ENCODE data around the gene NCOR2. TPM values are rescaled to one million over a fixed set of nuclear protein-coding genes. Genes with fewer than 3 reads are reported as not detected.

Gene NCOR2
- total RNA-seq, 3 donors from 2014 or later: 159 to 269 (median 161) TPM

- H3K4me3 ChIP-seq: no peak overlapping the region
- no peak for TF ChIP-seq CTCF (IDR thresholded peaks at IDR 0.05)
- DNase-seq: peak in 1 of 3 donors; percentile 47
- H3K9me3 ChIP-seq: no peaks in the 10 kb centered on the region
- no peaks in the 10 kb centered on the region for H3K36me3 ChIP-seq (ENCODE audit: low read depth)
- intact Hi-C loops (cut with DNase I, micrococcal nuclease): no loop called here
- H3K4me1 ChIP-seq (ENCODE audit: low read depth): peaks cover 34% of the 10 kb centered on the region
- no peak for ATAC-seq
Measured at GRCh38 chr12:124519746-124520145, 47.7 kb downstream of the NCOR2 start.

- no peak for TF ChIP-seq CTCF (IDR thresholded peaks at IDR 0.05)
- H3K9me3 ChIP-seq: no peaks in the 10 kb centered on the region
- no peaks in the 10 kb centered on the region for H3K36me3 ChIP-seq (ENCODE audit: low read depth)
- intact Hi-C loops (cut with DNase I, micrococcal nuclease): no loop called here
- DNase-seq (peak; percentile 94 to 99 (median 97)), ATAC-seq (peak; percentile 77)
- no peak overlapping the region for H3K4me3 ChIP-seq
- peaks cover 40% of the 10 kb centered on the region for H3K4me1 ChIP-seq (ENCODE audit: low read depth)
Measured at GRCh38 chr12:124518051-124518932, 49.1 kb downstream of the NCOR2 start.

Data from mucosa of descending colon (tissue), 3 donors.